HG02885 (cell line): ENCODE measurements around the gene AMIGO2.

Source experiments
- ATAC-seq: cut with Tn5 transposase; IDR thresholded peaks from one replicate; pipeline ENCODE4 v1.9.1; 2021; ENCODE audit warnings: mild to moderate bottlenecking; ENCODE audit not compliant: unreplicated experiment, poor library complexity

AMIGO2 gene

GRCh38 chr12:47038270-47038748 is 41.5 kb downstream of the AMIGO2 start:
- no peak for ATAC-seq

- ATAC-seq: no peak
Observed at GRCh38 chr12:47035484-47035883, 44.3 kb downstream of the AMIGO2 start.

DNA sequence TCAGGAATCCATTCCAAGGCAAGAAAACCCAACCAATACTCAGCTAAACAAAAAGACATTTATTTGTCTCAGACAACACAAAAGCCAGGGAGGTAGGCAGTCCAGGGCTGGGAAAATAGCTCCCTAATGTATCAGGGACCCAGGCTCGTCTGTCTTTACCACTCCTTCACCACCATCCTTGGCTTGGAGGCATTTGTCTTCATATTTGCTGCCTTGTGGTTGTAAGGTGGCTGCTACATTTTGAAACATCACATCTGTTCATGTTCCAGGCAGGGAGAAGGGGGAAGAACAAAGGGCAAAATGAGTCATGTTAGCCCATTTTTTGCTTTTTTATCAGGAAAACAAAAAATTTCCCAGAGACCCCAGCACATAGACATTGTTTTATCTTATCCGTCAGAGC is 45.1 kb downstream of the AMIGO2 start:
- ATAC-seq: no peak

DNA sequence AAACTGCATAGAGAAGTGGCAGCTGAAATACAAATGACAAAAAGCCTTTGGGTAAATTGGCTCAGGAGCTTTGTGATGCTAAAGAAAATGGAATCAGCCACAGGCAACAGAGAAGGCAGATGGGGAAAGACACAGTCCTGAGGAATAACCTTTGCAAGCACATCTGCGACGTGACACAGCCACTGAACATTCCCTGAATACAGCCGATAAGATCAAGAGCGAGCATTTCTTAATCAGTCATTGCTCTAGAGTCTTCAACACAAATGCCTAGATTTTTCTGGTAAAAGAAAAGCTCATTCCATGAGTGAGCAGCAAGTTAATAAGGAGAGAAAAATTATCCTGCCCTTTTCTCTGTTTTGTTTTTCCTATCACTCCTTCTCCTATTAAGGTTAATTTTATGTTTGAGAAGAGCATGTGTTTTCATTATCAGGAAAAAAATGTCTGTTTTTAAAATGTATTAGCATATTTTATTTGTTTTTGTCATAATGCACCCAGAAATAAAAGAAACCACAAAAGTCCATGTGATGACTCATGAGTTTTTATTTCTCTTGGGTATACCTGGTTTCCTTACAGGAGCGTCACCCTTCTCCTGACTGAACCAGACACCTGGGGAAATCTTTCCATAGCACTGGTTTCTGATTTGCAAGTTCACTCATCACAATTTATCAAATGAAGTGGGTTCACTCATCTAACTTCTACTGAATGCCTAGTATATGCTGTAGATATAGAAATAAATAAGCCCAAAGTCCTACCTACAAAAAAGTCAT is 45.8 kb downstream of the AMIGO2 start:
- ATAC-seq: no peak

GRCh38 chr12:47033081-47033480 is 46.7 kb downstream of the AMIGO2 start:
- no peak for ATAC-seq

- peak; percentile 51 for ATAC-seq
Observed at GRCh38 chr12:47032644-47033043, 47.1 kb downstream of the AMIGO2 start.

- no peak for ATAC-seq
Observed at GRCh38 chr12:47029903-47030302, 49.9 kb downstream of the AMIGO2 start.

GRCh38 chr12:47028981-47029708 is 50.6 kb downstream of the AMIGO2 start:
- no peak for ATAC-seq

DNA sequence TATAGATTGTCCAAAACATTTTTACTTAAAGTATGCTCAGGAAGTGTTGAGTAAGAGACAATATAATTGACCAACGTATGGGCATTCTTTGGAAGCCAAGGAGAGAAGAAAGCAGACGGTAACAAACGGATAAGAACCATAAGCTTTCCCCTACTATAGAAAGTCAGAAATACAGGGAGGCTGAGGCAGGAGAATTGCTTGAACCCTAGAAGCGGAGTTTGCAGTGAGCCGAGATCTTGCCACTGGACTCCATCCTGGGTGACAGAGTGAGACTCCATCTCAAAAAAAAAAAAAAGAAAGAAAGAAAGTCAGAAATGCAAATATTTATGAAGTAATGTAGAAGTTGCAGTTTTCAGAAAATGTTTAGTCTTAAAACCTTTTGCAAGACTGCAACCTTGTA is 51.6 kb downstream of the AMIGO2 start:
- ATAC-seq: no peak
